SK-N-SH treated with all-trans-retinoic acid at 6 μM for 48 hours (cell line): ENCODE data around the gene JARID2.
A peak's percentile ranks its signal among the peaks of the same experiment; 100 is the strongest.

Source experiments
- ATAC-seq: fragments of 200-7000 bp; cut with Tn5 transposase; 3 replicates; pipeline ENCODE4 v1.9.1; 2020; ENCODE audit warnings: mild to moderate bottlenecking, moderate library complexity
- ARNTL ChIP-seq: fragments of 450-650 bp; formaldehyde crosslinking; IDR thresholded peaks from 2 replicates; pipeline ENCODE4 v1.5.0; 2020; ENCODE audit warnings: low read depth, mild to moderate bottlenecking, moderate library complexity, borderline replicate concordance
- BACH2 ChIP-seq: fragments of 250-450 bp; sonication (Bioruptor Pico); IDR thresholded peaks from 2 replicates; pipeline ENCODE4 v1.9.0; 2021; ENCODE audit warnings: mild to moderate bottlenecking, borderline replicate concordance
- CSDC2 ChIP-seq: fragments of 250-450 bp; sonication (Bioruptor Pico); IDR thresholded peaks from 2 replicates; pipeline ENCODE4 v1.5.0; 2020; ENCODE audit warnings: mild to moderate bottlenecking, moderate library complexity
- ESRRG ChIP-seq: fragments of 250-450 bp; sonication (Bioruptor Pico); IDR thresholded peaks from 2 replicates; pipeline ENCODE4 v1.6.1; 2021; ENCODE audit warnings: mild to moderate bottlenecking
- GLIS3 ChIP-seq: fragments of 250-450 bp; sonication (Bioruptor Pico); IDR thresholded peaks from 2 replicates; pipeline ENCODE4 v1.5.0; 2020; ENCODE audit warnings: mild to moderate bottlenecking, moderate library complexity
- ISL1 ChIP-seq: fragments of 250-450 bp; sonication (Bioruptor Pico); IDR thresholded peaks from 2 replicates; pipeline ENCODE4 v2.1.2; 2022; ENCODE audit warnings: mild to moderate bottlenecking, moderate library complexity
- OSR1 ChIP-seq: fragments of 250-450 bp; sonication (Bioruptor Pico); IDR thresholded peaks from 2 replicates; pipeline ENCODE4 v1.8.0; 2022; ENCODE audit warnings: moderate library complexity, mild to moderate bottlenecking, inconsistent platforms
- PPARA ChIP-seq: fragments of 250-450 bp; sonication (Bioruptor Pico); IDR thresholded peaks from 2 replicates; pipeline ENCODE4 v1.5.0; 2020; ENCODE audit warnings: mild to moderate bottlenecking, borderline replicate concordance
- RARB ChIP-seq: fragments of 250-450 bp; sonication (Bioruptor Pico); IDR thresholded peaks from 2 replicates; pipeline ENCODE4 v1.8.0; 2021; ENCODE audit warnings: mild to moderate bottlenecking, moderate library complexity
- SNAI2 ChIP-seq: fragments of 250-450 bp; sonication (Bioruptor Pico); IDR thresholded peaks from 2 replicates; pipeline ENCODE4 v1.5.0; 2020; ENCODE audit warnings: mild to moderate bottlenecking, moderate library complexity
- TCF4 ChIP-seq: fragments of 250-450 bp; sonication (Bioruptor Pico); IDR thresholded peaks from 2 replicates; pipeline ENCODE4 v1.8.0; 2021; ENCODE audit warnings: mild to moderate bottlenecking, moderate library complexity, borderline replicate concordance
- TOX ChIP-seq: fragments of 250-450 bp; sonication (Bioruptor Pico); IDR thresholded peaks from 2 replicates; pipeline ENCODE4 v1.8.0; 2021; ENCODE audit warnings: mild to moderate bottlenecking, moderate library complexity, borderline replicate concordance
- ZC3H10 ChIP-seq: fragments of 250-450 bp; sonication (Bioruptor Pico); IDR thresholded peaks from 2 replicates; pipeline ENCODE4 v1.5.1; 2021; ENCODE audit warnings: mild to moderate bottlenecking, moderate library complexity
- ZFP3 ChIP-seq: fragments of 250-450 bp; sonication (Bioruptor Pico); IDR thresholded peaks from 2 replicates; pipeline ENCODE4 v1.5.0; 2020; ENCODE audit warnings: mild to moderate bottlenecking, moderate library complexity
- ZFP30 ChIP-seq: fragments of 450-650 bp; formaldehyde crosslinking; IDR thresholded peaks from 2 replicates; pipeline ENCODE4 v1.5.0; 2022; ENCODE audit warnings: mild to moderate bottlenecking, moderate library complexity
- ZNF565 ChIP-seq: fragments of 450-650 bp; formaldehyde crosslinking; conservative IDR thresholded peaks from 2 replicates; pipeline ENCODE4 v1.5.0; 2020; ENCODE audit warnings: low read depth, mild to moderate bottlenecking, moderate library complexity
- ZNF70 ChIP-seq: fragments of 450-650 bp; formaldehyde crosslinking; IDR thresholded peaks from 2 replicates; pipeline ENCODE4 v1.5.0; 2020; ENCODE audit warnings: mild to moderate bottlenecking, moderate library complexity
- ZNF8 ChIP-seq: fragments of 450-650 bp; formaldehyde crosslinking; IDR thresholded peaks from 2 replicates; pipeline ENCODE4 v1.5.0; 2020; ENCODE audit warnings: mild to moderate bottlenecking, moderate library complexity
- TF ChIP-seq, protein P1 (sequence below): fragments of 250-450 bp; sonication (Bioruptor Pico); IDR thresholded peaks from 2 replicates; pipeline ENCODE4 v1.5.0; 2020; ENCODE audit warnings: mild to moderate bottlenecking, moderate library complexity
- TF ChIP-seq, protein P2 (sequence below): fragments of 250-450 bp; sonication (Bioruptor Pico); IDR thresholded peaks from 2 replicates; pipeline ENCODE4 v1.8.0; 2021; ENCODE audit warnings: low read depth, mild to moderate bottlenecking, moderate library complexity, borderline replicate concordance

JARID2 gene

DNA sequence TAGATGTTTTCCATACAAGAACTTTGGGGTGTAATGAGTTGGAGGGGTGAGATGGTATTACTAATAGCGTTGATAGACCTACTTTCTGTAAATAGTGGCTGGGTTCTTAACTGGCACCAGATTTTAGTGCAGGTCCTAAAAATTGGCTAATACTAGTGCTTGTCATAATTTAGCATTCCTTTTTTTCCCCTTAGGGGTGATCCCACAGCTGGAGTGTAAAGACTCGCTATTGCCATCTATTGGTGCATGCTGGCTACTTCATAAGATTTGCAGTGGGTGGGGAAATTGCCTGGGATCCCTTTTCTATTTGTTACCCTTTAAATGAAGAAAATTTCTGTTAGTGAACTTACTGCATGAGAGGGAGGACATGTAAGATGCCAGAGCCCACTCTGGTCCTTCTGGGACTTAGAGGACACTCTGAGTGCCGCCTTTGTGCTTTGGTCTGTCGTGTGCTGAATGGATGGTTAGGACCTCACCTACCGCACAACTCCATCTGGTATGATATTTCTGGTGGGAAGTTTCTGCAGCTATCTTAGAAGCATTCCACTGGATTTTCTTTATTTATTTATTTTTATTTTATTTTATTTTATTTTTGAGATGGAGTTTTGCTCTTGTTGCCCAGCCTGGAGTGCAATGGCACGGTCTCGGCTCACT lies 195.5 kb downstream of the JARID2 start:
- no peak for TF ChIP-seq GLIS3 (CRISPR knock-in tag)
- TF ChIP-seq, protein P1, sequence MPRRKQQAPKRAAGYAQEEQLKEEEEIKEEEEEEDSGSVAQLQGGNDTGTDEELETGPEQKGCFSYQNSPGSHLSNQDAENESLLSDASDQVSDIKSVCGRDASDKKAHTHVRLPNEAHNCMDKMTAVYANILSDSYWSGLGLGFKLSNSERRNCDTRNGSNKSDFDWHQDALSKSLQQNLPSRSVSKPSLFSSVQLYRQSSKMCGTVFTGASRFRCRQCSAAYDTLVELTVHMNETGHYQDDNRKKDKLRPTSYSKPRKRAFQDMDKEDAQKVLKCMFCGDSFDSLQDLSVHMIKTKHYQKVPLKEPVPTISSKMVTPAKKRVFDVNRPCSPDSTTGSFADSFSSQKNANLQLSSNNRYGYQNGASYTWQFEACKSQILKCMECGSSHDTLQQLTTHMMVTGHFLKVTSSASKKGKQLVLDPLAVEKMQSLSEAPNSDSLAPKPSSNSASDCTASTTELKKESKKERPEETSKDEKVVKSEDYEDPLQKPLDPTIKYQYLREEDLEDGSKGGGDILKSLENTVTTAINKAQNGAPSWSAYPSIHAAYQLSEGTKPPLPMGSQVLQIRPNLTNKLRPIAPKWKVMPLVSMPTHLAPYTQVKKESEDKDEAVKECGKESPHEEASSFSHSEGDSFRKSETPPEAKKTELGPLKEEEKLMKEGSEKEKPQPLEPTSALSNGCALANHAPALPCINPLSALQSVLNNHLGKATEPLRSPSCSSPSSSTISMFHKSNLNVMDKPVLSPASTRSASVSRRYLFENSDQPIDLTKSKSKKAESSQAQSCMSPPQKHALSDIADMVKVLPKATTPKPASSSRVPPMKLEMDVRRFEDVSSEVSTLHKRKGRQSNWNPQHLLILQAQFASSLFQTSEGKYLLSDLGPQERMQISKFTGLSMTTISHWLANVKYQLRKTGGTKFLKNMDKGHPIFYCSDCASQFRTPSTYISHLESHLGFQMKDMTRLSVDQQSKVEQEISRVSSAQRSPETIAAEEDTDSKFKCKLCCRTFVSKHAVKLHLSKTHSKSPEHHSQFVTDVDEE (CRISPR knock-in tag): peak; percentile 31; the same call in 1 of the 2 replicates
- peak; percentile 60 for ATAC-seq

DNA sequence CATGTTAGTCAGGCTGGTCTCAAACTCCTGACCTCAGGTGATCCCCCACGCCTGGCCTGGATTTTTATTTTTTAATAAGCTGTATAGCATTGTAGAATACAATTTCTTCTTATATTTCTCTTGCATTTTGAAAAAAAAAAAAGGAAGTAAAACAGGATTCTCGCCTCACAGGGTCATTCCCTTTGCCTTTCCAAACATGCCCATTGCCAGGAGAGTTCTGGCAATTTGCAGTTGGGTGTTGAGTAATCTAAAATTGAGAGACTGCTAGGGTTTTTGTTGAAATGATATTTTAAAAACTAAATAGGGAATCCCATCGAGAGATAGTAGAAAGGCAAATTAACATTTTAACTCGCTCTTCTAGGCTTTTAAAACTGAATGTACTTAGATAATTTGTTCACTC lies 196.1 kb downstream of the JARID2 start:
- no peak for TF ChIP-seq ZC3H10
- no peak for TF ChIP-seq ZNF565
- no peak for TF ChIP-seq SNAI2 (CRISPR knock-in tag)
- TF ChIP-seq, protein P2, sequence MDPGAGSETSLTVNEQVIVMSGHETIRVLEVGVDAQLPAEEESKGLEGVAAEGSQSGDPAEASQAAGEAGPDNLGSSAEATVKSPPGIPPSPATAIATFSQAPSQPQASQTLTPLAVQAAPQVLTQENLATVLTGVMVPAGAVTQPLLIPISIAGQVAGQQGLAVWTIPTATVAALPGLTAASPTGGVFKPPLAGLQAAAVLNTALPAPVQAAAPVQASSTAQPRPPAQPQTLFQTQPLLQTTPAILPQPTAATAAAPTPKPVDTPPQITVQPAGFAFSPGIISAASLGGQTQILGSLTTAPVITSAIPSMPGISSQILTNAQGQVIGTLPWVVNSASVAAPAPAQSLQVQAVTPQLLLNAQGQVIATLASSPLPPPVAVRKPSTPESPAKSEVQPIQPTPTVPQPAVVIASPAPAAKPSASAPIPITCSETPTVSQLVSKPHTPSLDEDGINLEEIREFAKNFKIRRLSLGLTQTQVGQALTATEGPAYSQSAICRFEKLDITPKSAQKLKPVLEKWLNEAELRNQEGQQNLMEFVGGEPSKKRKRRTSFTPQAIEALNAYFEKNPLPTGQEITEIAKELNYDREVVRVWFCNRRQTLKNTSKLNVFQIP (CRISPR knock-in tag): no peak
- TF ChIP-seq ZNF8 (CRISPR knock-in tag): no peak
- TF ChIP-seq RARB (CRISPR knock-in tag): no peak
- TF ChIP-seq, protein P1 (CRISPR knock-in tag): no peak
- no peak for TF ChIP-seq ZFP30 (CRISPR knock-in tag)
- no peak for TF ChIP-seq GLIS3 (CRISPR knock-in tag)
- TF ChIP-seq ESRRG (CRISPR knock-in tag): no peak
- TF ChIP-seq OSR1: no peak
- no peak for TF ChIP-seq ZFP3 (CRISPR knock-in tag)
- TF ChIP-seq PPARA (CRISPR knock-in tag): no peak
- TF ChIP-seq TCF4 (CRISPR knock-in tag): no peak
- TF ChIP-seq BACH2 (CRISPR knock-in tag): no peak
- no peak for TF ChIP-seq ARNTL (CRISPR knock-in tag)
- no peak for TF ChIP-seq TOX
- no peak for TF ChIP-seq ZNF70 (CRISPR knock-in tag)
- no peak for TF ChIP-seq CSDC2

DNA sequence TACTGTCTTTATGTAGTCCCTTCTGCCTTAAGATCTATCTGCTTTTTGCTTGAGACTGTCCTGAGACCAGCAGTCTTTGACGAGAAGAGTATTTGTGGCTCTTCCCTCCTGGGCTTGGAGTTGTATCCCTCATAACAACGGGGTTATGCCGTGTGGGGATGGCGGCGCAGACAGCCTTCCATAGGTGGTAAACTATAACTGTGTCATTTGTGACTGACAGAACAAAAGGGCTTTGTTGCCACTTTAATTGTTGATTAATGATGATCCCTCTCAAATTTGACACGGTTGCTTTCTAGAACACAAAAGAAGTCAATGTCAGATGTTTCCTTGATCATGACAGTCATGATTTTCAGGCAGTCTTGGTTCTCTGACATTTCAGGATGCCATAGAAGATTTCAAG lies 196.6 kb downstream of the JARID2 start:
- ATAC-seq: no peak
- no peak for TF ChIP-seq ZNF565

More for the DNA sequence above, 196.1 kb downstream of the JARID2 start:
- no peak for ATAC-seq

DNA sequence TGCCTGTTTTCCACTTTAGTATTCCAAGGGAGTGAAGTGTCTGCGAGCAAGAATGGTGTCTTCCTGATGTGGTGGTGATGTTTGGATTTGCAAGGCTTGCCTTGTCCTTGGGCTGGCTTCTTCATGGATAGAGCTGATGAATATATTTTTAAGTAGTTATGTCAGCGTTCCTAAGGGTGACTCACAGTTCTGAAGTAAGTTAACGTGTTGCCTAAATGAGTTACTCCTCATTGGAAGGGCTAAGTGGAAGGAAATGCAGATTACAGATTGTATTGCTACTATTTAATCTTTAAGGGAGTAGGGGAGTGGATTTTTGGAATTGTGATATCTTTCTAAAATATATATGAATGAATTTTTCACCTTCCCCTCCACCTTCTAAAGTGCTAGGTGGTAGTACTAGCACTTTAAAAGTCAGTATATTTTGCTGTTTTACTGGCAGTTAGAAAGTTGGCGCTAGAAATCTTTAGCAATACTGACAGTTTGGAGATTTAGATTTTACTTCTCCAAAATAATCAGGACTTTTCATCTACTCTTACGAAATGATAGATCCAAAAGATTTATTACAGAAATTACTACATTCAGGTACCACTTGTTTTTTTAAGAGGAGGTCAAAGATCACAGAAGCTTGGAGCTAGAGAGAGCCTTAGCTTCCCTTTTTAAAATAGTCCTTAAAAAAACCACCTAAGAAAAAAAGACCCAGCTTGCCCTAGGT lies 197.4 kb downstream of the JARID2 start:
- TF ChIP-seq ISL1 (CRISPR knock-in tag) (peak; percentile 42; the same call in 1 of the 2 replicates), ZFP3 (CRISPR knock-in tag) (no peak), ESRRG (CRISPR knock-in tag) (no peak)
- ATAC-seq: peak; percentile 75
